ENCODE results near the gene KREMEN2.

GRCh38 chr16:2927010-2927646, 36.9 kb upstream of the KREMEN2 start:
- TF ChIP-seq CTCF (conservative IDR thresholded peaks at IDR 0.05; ENCODE audit: low read depth, low read length) (peak; percentile 97), EZH2 (IDR thresholded peaks at IDR 0.05; ENCODE audit: borderline replicate concordance, low read depth, low read length, poor library complexity, severe bottlenecking) (no peak)

All from A673 (cell line).